GM12891 (cell line): ENCODE measurements around the gene PRLH.

Experiments
- PAX5 ChIP-seq: IDR thresholded peaks from 2 replicates; pipeline ENCODE4 v1.6.1; 2011; ENCODE audit warnings: low read length, moderate library complexity, mild to moderate bottlenecking; ENCODE audit not compliant: insufficient read depth, severe bottlenecking
- POLR2A ChIP-seq: IDR thresholded peaks from 2 replicates; pipeline ENCODE4 v1.6.1; 2011; ENCODE audit warnings: low read depth, low read length, control low read depth
- POLR2AphosphoS5 ChIP-seq: IDR thresholded peaks from 2 replicates; pipeline ENCODE4 v1.6.1; 2011; ENCODE audit warnings: low read depth, low read length, control low read depth
- SPI1 ChIP-seq: IDR thresholded peaks from 2 replicates; pipeline ENCODE4 v1.6.1; 2011; ENCODE audit warnings: low read depth, low read length, control low read depth

DNA sequence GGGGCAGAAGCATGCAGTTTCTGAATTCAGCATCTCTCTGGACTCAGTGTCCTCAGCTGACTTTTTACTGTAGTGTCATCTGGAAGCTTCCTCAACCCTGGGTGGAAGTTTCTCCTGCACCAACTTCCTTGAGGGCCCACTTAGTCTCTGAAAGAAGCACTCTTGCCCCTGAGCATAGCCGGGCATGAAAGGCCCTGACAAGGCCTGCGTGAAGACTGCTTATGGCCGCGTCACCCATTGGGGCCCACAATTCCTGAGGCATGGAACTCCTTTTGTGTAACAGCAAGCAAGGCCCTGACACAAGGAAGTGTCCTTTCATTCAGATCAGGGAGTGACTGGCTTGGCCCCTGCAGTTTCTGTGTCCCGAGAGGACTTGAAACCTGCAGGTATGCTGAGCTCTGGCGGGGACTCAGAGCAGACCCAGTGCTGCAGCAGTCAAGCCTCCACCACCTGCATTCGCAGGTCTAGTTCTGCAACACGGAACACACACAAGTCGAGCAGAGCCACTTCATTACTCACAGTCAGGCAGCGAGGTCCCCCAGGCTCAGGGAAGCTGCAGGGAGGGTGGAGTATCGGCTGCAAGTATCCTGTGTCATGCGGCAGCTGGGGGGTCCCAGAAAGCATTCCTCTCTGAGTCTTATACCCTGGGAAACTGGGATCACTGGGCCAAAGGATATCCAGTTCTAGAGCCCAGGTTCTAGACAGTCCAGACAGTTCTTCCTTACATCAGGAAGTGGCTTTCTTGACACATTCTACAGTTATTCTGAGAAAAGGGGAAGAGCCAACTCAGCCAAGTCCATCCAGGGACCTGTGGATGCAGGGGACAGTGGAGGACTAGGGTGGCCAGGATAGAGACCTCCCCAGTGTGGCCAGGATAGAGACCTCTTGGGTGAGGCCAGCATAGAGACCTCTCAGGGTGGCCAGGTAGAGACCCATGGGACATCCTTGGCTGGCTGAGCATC is 35.6 kb upstream of the PRLH start:
- TF ChIP-seq POLR2A = no peak
- TF ChIP-seq POLR2AphosphoS5 = no peak
- no peak for TF ChIP-seq SPI1
- TF ChIP-seq PAX5 = no peak
